Measurements from ENCODE around the gene AP2S1.

AP2S1 gene

DNA sequence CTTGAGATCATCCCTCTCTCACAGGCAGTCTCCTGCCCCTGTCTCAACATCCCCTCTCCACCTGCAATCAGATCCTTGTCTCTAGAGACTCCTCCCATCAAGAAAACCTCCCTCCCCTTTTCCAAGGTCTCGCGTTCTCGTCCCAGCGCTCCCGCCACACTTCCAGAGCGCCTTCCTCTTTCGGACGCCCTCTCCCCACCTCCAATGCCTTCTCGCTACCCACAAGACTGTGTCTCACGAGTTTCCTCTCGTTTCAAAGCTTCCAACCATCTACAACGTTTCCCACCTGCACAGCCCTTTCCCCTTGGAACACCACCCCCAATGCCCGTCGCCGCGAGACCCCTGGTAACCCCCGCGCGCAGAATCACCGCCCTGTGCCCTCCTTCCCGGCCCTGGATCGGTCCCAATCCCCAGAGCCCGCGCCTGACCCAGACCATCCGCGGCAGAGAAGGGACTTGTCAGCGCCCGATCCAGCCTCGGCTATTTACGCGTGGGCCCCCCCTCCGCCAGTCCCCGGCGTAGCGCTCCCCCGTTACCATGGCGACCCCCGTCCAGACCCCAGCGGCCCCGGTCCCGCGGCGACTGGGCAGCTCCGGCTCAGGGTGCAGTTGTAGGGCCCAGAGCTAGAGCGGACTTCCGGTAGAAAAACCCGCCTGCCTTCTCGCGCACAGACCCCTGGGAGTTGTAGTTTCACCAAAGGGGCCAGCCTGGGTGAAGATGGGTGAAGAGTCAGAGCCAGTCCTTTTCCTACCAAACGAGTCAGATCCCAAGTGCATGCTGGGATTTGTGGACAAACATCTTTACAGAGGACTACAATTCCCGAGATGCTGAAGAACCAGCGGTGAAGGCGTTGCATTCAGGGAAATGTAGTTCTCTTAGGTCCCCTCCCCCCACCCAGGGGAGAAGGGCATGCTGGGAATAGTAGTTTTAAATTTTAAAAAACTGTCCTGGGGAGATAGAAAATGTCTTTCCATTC is at the start of gene AP2S1 (continued):
- peak; percentile 30; the same call in 1 of the 2 replicates for TF ChIP-seq SCRT2 (tag by site-specific recombination; IDR thresholded peaks at IDR 0.05)
- TF ChIP-seq ZNF23 (tag by site-specific recombination; IDR thresholded peaks at IDR 0.05; ENCODE audit: borderline replicate concordance), result no peak; the same call in 1 of the 2 replicates
- no peak for TF ChIP-seq ZNF776 (tag by site-specific recombination; IDR thresholded peaks at IDR 0.05; ENCODE audit: borderline replicate concordance)
- no peak for TF ChIP-seq ZNF549 (tag by site-specific recombination; IDR thresholded peaks at IDR 0.05)
- no peak for TF ChIP-seq ZNF560 (tag by site-specific recombination; IDR thresholded peaks at IDR 0.05; ENCODE audit: borderline replicate concordance)
- no peak for TF ChIP-seq ZNF423 (tag by site-specific recombination; IDR thresholded peaks at IDR 0.05)
- TF ChIP-seq IKZF3 (tag by site-specific recombination; IDR thresholded peaks at IDR 0.05), result peak; percentile 68
- TF ChIP-seq ZNF404 (tag by site-specific recombination; IDR thresholded peaks at IDR 0.05), result no peak
- TF ChIP-seq, protein P1, sequence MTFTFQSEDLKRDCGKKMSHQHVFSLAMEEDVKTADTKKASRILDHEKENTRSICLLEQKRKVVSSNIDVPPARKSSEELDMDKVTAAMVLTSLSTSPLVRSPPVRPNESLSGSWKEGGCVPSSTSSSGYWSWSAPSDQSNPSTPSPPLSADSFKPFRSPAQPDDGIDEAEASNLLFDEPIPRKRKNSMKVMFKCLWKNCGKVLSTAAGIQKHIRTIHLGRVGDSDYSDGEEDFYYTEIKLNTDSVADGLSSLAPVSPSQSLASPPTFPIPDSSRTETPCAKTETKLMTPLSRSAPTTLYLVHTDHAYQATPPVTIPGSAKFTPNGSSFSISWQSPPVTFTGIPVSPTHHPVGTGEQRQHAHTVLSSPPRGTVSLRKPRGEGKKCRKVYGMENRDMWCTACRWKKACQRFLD (tag by site-specific recombination; IDR thresholded peaks at IDR 0.05), result no peak
- TF ChIP-seq ZNF571 (tag by site-specific recombination; IDR thresholded peaks at IDR 0.05), result no peak
- TF ChIP-seq ZNF843 (tag by site-specific recombination; IDR thresholded peaks at IDR 0.05), result 0 out of 2 replicates have a peak, but pooled peaks have one; percentile 65
- 0 out of 2 replicates have a peak, but pooled peaks have one; percentile 34 for TF ChIP-seq ZNF121 (tag by site-specific recombination; IDR thresholded peaks at IDR 0.05)
- TF ChIP-seq, protein P2, sequence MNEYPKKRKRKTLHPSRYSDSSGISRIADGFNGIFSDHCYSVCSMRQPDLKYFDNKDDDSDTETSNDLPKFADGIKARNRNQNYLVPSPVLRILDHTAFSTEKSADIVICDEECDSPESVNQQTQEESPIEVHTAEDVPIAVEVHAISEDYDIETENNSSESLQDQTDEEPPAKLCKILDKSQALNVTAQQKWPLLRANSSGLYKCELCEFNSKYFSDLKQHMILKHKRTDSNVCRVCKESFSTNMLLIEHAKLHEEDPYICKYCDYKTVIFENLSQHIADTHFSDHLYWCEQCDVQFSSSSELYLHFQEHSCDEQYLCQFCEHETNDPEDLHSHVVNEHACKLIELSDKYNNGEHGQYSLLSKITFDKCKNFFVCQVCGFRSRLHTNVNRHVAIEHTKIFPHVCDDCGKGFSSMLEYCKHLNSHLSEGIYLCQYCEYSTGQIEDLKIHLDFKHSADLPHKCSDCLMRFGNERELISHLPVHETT (tag by site-specific recombination; IDR thresholded peaks at IDR 0.05), result peak; percentile 68; the same call in 1 of the 2 replicates
- TF ChIP-seq ZNF658 (tag by site-specific recombination; IDR thresholded peaks at IDR 0.05), result no peak
- TF ChIP-seq HOXA7 (CRISPR knock-in tag; IDR thresholded peaks at IDR 0.05; ENCODE audit: borderline replicate concordance), result no peak
- TF ChIP-seq ZNF175 (tag by site-specific recombination; IDR thresholded peaks at IDR 0.05), result no peak
- TF ChIP-seq ZNF157 (tag by site-specific recombination; IDR thresholded peaks at IDR 0.05), result peak; percentile 50; the same call in 1 of the 2 replicates
- no peak for TF ChIP-seq ZNF677 (tag by site-specific recombination; IDR thresholded peaks at IDR 0.05)
- peak; percentile 62 for TF ChIP-seq EGR2 (tag by site-specific recombination; IDR thresholded peaks at IDR 0.05; ENCODE audit: low read depth)
- TF ChIP-seq ZNF626 (tag by site-specific recombination; IDR thresholded peaks at IDR 0.05), result no peak
- TF ChIP-seq ZNF292 (tag by site-specific recombination; IDR thresholded peaks at IDR 0.05; ENCODE audit: borderline replicate concordance, low read depth), result no peak
- TF ChIP-seq ZFP41 (tag by site-specific recombination; IDR thresholded peaks at IDR 0.05; ENCODE audit: borderline replicate concordance), result no peak
- TF ChIP-seq, protein P3, sequence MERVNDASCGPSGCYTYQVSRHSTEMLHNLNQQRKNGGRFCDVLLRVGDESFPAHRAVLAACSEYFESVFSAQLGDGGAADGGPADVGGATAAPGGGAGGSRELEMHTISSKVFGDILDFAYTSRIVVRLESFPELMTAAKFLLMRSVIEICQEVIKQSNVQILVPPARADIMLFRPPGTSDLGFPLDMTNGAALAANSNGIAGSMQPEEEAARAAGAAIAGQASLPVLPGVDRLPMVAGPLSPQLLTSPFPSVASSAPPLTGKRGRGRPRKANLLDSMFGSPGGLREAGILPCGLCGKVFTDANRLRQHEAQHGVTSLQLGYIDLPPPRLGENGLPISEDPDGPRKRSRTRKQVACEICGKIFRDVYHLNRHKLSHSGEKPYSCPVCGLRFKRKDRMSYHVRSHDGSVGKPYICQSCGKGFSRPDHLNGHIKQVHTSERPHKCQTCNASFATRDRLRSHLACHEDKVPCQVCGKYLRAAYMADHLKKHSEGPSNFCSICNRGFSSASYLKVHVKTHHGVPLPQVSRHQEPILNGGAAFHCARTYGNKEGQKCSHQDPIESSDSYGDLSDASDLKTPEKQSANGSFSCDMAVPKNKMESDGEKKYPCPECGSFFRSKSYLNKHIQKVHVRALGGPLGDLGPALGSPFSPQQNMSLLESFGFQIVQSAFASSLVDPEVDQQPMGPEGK (tag by site-specific recombination; IDR thresholded peaks at IDR 0.05), result peak; percentile 96
- peak; percentile 97 for TF ChIP-seq ZBTB20 (tag by site-specific recombination; IDR thresholded peaks at IDR 0.05)
- peak; percentile 90 for TF ChIP-seq ZNF391 (tag by site-specific recombination; IDR thresholded peaks at IDR 0.05; ENCODE audit: borderline replicate concordance, low read depth)
- no peak for TF ChIP-seq TCF7L2 (IDR thresholded peaks at IDR 0.05; ENCODE audit: borderline replicate concordance, low read depth, low read length)
- no peak for TF ChIP-seq ZNF654 (tag by site-specific recombination; IDR thresholded peaks at IDR 0.05; ENCODE audit: low read depth)
- TF ChIP-seq ZNF707 (tag by site-specific recombination; IDR thresholded peaks at IDR 0.05), result no peak
- TF ChIP-seq ZNF248 (tag by site-specific recombination; IDR thresholded peaks at IDR 0.05), result no peak
- peak; percentile 97 for TF ChIP-seq ZBTB17 (tag by site-specific recombination; IDR thresholded peaks at IDR 0.05)
- peak; percentile 64; the same call in 1 of the 2 replicates for TF ChIP-seq YY1 (tag by site-specific recombination; IDR thresholded peaks at IDR 0.05)
- TF ChIP-seq ZNF514 (tag by site-specific recombination; IDR thresholded peaks at IDR 0.05), result no peak
- TF ChIP-seq REPIN1 (tag by site-specific recombination; IDR thresholded peaks at IDR 0.05; ENCODE audit: low read depth), result peak; percentile 89; the same call in 1 of the 2 replicates
- TF ChIP-seq BCL11A (tag by site-specific recombination; IDR thresholded peaks at IDR 0.05; ENCODE audit: low read depth), result peak; percentile 57; the same call in 1 of the 2 replicates
- peak; percentile 84; the same call in 1 of the 2 replicates for TF ChIP-seq ZSCAN23 (tag by site-specific recombination; IDR thresholded peaks at IDR 0.05)

Measured in HEK293 (cell line).